ENCODE data around the gene MIEN1. TPM values are rescaled to one million over a fixed set of nuclear protein-coding genes. Genes with fewer than 3 reads are reported as not detected.

The MIEN1 gene
- total and polyA plus RNA-seq, 2 of the 13 experiments (the other 11 are each of a cell fraction or from before 2014, with no cell fraction given), result 40.6 to 56.6 TPM

GRCh38 chr17:39703913-39704312, 26.4 kb downstream of the MIEN1 start:
- CTCF ChIA-PET (ENCODE audit: low intra/inter-chr PET ratio, low total read pairs), result interaction anchor here (1.6 kb wide), 1 partner anchor 51 kb away, joined by 4 read pairs; no protein-coding TSS in a partner anchor
- WGBS (ENCODE audit: low lambda C conversion rate), result 94% methylated on average over 5 of the region's 5 CpGs
- FAIRE-seq (no peak), DNase-seq (ENCODE audit: low spot score) (no peak), ATAC-seq (no peak)
- H3K9me3 ChIP-seq (ENCODE audit: low read length), result no peaks in the 10 kb centered on the region
- peak overlapping the region; percentile 78 for H3K27ac ChIP-seq (ENCODE audit: extremely low read length, insufficient read depth, low read length)
- no peak overlapping the region for H3K4me3 ChIP-seq (replicated peaks in 1 of 3; ENCODE audit: insufficient read depth in 1 of 3, low read depth in 2 of 3, low read length in 3 of 3)
- H3K4me1 ChIP-seq (ENCODE audit: insufficient read depth, low read length), result peaks cover 57% of the 10 kb centered on the region
- H3K27me3 ChIP-seq (ENCODE audit: control insufficient read depth in 1 of 2, insufficient read depth in 2 of 2, low read length in 2 of 2), result no peaks in the 10 kb centered on the region
- no peak overlapping the region for H2AFZ ChIP-seq (ENCODE audit: low read length)
- peak overlapping the region; percentile 92; the same call in 1 of the 2 replicates for H3K4me2 ChIP-seq (ENCODE audit: low read depth, low read length)
- intact Hi-C loops (cut with micrococcal nuclease; ENCODE audit: unreplicated experiment), result no loop called here
- in situ Hi-C loops (cut with HindIII; ENCODE audit: extremely low pct_ligation_motif_present, low pct_unique_long_range_greater_than_20kb), result no loop called here
- H3K79me2 ChIP-seq (ENCODE audit: insufficient read depth, low read length), result peaks cover 62% of the 10 kb centered on the region
- peaks cover 23 to 28% of the 10 kb centered on the region in 2 experiments for H3K36me3 ChIP-seq (replicated peaks in 1 of 2; ENCODE audit: control insufficient read depth in 1 of 2, insufficient read depth in 2 of 2, low read length in 2 of 2)
- no TSS peak for BruUV-seq (replicated peaks)
- H4K20me1 ChIP-seq (ENCODE audit: insufficient read depth, low read length), result peaks cover 14% of the 10 kb centered on the region; the same call in 1 of the 2 replicates
- POLR2A ChIA-PET, result interaction anchor here (0.6 to 6.6 kb wide), 22 partner anchors 10 to 240 kb away, joined by 3 to 118 read pairs (median 8); partner anchors contain the start of genes GRB7, MIEN1 and PGAP3
- H3K9ac ChIP-seq (ENCODE audit: insufficient read depth, low read depth, low read length), result peak overlapping the region; percentile 51; the same call in 1 of the 2 replicates
- TF ChIP-seq DMAP1 (CRISPR knock-in tag; IDR thresholded peaks at IDR 0.05) (0 out of 2 replicates have a peak, but pooled peaks have one; percentile 6), SNRNP70 (IDR thresholded peaks at IDR 0.05; ENCODE audit: low read depth, low read length) (no peak), NCOR1 (IDR thresholded peaks at IDR 0.05; ENCODE audit: borderline replicate concordance, low read length) (no peak), ZSCAN31 (CRISPR knock-in tag; IDR thresholded peaks at IDR 0.05; ENCODE audit: low read depth) (no peak), ZFYVE20 (CRISPR knock-in tag; IDR thresholded peaks at IDR 0.05; ENCODE audit: borderline replicate concordance, low read depth) (no peak), SNAPC4 (CRISPR knock-in tag; IDR thresholded peaks at IDR 0.05) (no peak), ZNF260 (CRISPR knock-in tag; IDR thresholded peaks at IDR 0.05; ENCODE audit: borderline replicate concordance, low read depth) (no peak), GLI4 (CRISPR knock-in tag; IDR thresholded peaks at IDR 0.05; ENCODE audit: borderline replicate concordance) (no peak), ZHX1 (CRISPR knock-in tag; IDR thresholded peaks at IDR 0.05; ENCODE audit: low read depth) (no peak), JUN (CRISPR knock-in tag; IDR thresholded peaks at IDR 0.05) (no peak), NR2F1 (CRISPR knock-in tag; IDR thresholded peaks at IDR 0.05) (0 out of 4 replicates have a peak, but pooled peaks of 1 of the 2 experiments have one; percentile 18)

All from HepG2 (cell line).